HG03520 (cell line): Measurements from ENCODE around the gene PIK3CG.
A peak's percentile ranks its signal among the peaks of the same experiment; 100 is the strongest.
"Not testable (repeated sequence)": the region's sequence is repeated elsewhere in the genome, so short reads cannot be mapped to it uniquely, and the experiment has no call there.

ENCODE experiments used
- ATAC-seq: cut with Tn5 transposase; IDR thresholded peaks from one replicate; pipeline ENCODE4 v1.9.1; 2021; ENCODE audit warnings: mild to moderate bottlenecking, moderate library complexity; ENCODE audit not compliant: unreplicated experiment

Gene PIK3CG

GRCh38 chr7:106865130-106866041 lies at the start of gene PIK3CG:
Gene PIK3CG (plus strand): TSS chr7:106865282. CDS start chr7:106867562, 2,280 bp downstream.
- ATAC-seq, result peak; percentile 56

GRCh38 chr7:106817098-106817497 lies 48.0 kb upstream of the PIK3CG start:
- ATAC-seq, result no peak

GRCh38 chr7:106818736-106819135 lies 46.3 kb upstream of the PIK3CG start:
- no peak for ATAC-seq

GRCh38 chr7:106819546-106819945 lies 45.5 kb upstream of the PIK3CG start:
- ATAC-seq, result no peak

GRCh38 chr7:106820321-106821217 lies 44.5 kb upstream of the PIK3CG start:
- no peak for ATAC-seq

- no peak for ATAC-seq
Observed at GRCh38 chr7:106823631-106824030, 41.5 kb upstream of the PIK3CG start.

- no peak for ATAC-seq
Observed at GRCh38 chr7:106824458-106824857, 40.6 kb upstream of the PIK3CG start.

- ATAC-seq, result no peak
Observed at GRCh38 chr7:106827626-106828025, 37.5 kb upstream of the PIK3CG start.

- no peak for ATAC-seq
Observed at GRCh38 chr7:106829496-106829895, 35.6 kb upstream of the PIK3CG start.

GRCh38 chr7:106830896-106831295 lies 34.2 kb upstream of the PIK3CG start:
- not testable (repeated sequence) for ATAC-seq

GRCh38 chr7:106836816-106837215 lies 28.3 kb upstream of the PIK3CG start:
- ATAC-seq, result no peak

GRCh38 chr7:106839511-106839910 lies 25.6 kb upstream of the PIK3CG start:
- no peak for ATAC-seq

- no peak for ATAC-seq
Observed at GRCh38 chr7:106840342-106840741, 24.7 kb upstream of the PIK3CG start.

GRCh38 chr7:106841896-106842390 lies 23.1 kb upstream of the PIK3CG start:
- no peak for ATAC-seq

- ATAC-seq, result no peak
Observed at GRCh38 chr7:106844279-106844997, 20.6 kb upstream of the PIK3CG start.

GRCh38 chr7:106848049-106848448 lies 17.0 kb upstream of the PIK3CG start:
- ATAC-seq, result no peak

GRCh38 chr7:106848851-106849442 lies 16.1 kb upstream of the PIK3CG start:
- ATAC-seq, result no peak

GRCh38 chr7:106851632-106852031 lies 13.4 kb upstream of the PIK3CG start:
- ATAC-seq, result not testable (repeated sequence)

GRCh38 chr7:106853250-106853908 lies 11.7 kb upstream of the PIK3CG start:
- no peak for ATAC-seq
